Globus pallidus (tissue), 1 donor: Measurements from ENCODE around the gene RBM19.

Experiments used
- DNase-seq: peaks from one replicate; pipeline ENCODE4 v3.0.0-alpha.2; 2015; ENCODE audit warnings: low spot score

Gene RBM19

GRCh38 chr12:113990250-113991223 is 24.4 kb upstream of the RBM19 start:
- peak; percentile 12 for DNase-seq

GRCh38 chr12:113988976-113989375 is 22.9 kb upstream of the RBM19 start:
- no peak for DNase-seq

GRCh38 chr12:113988064-113988451 is 21.9 kb upstream of the RBM19 start:
- DNase-seq = no peak

- no peak for DNase-seq
These were observed 21.3 kb upstream of the RBM19 start for GRCh38 chr12:113987261-113988063.

- DNase-seq = no peak
These were observed 18.3 kb upstream of the RBM19 start for GRCh38 chr12:113984464-113984863.

GRCh38 chr12:113983777-113984448 is 17.8 kb upstream of the RBM19 start:
- DNase-seq = no peak

- DNase-seq = no peak
These were observed 17.1 kb upstream of the RBM19 start for GRCh38 chr12:113983265-113983664.

- DNase-seq = no peak
These were observed 15.8 kb upstream of the RBM19 start for GRCh38 chr12:113981876-113982275.

- DNase-seq = peak; percentile 67
These were observed 14.6 kb upstream of the RBM19 start for GRCh38 chr12:113980537-113981337.

GRCh38 chr12:113980054-113980453 is 13.9 kb upstream of the RBM19 start:
- DNase-seq = no peak

- no peak for DNase-seq
These were observed 12.0 kb upstream of the RBM19 start for GRCh38 chr12:113978080-113978479.

- no peak for DNase-seq
These were observed 7.9 kb upstream of the RBM19 start for GRCh38 chr12:113974006-113974405.

- DNase-seq = no peak
These were observed 7.2 kb upstream of the RBM19 start for GRCh38 chr12:113973109-113973904.

GRCh38 chr12:113971392-113971791 is 5.3 kb upstream of the RBM19 start:
- DNase-seq = no peak

GRCh38 chr12:113970211-113970610 is 4.1 kb upstream of the RBM19 start:
- no peak for DNase-seq

- no peak for DNase-seq
These were observed 1.2 kb upstream of the RBM19 start for GRCh38 chr12:113967368-113967767.

- DNase-seq = no peak
These were observed 3.4 kb downstream of the RBM19 start for GRCh38 chr12:113962733-113963132.

GRCh38 chr12:113961921-113962710 is 4.0 kb downstream of the RBM19 start:
- no peak for DNase-seq

GRCh38 chr12:113960030-113960429 is 6.1 kb downstream of the RBM19 start:
- DNase-seq = no peak

GRCh38 chr12:113959096-113959495 is 7.0 kb downstream of the RBM19 start:
- DNase-seq = no peak
